ENCODE results near the gene CYBC1.

CYBC1 gene

DNA sequence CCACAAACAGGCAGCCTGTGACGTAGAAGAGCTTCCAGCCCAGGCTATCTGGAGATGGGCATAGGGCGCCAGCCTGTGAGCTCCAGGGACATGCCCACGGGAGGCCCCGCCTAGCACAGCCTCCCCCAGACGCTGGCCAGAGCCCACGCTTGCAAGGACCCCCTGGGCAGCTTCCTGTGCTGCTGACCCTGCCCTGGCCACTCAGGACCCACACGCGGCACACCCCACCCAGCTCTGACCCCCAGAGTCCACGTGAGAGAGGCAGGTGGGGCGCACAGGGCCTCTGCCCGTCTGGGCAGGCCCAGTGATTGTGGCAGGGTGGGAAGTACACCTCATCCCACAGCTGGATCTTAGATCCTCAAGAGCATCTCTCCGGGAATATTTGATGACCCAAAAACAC, 3.9 kb downstream of the CYBC1 start:
- peaks cover 36% of the 10 kb centered on the region for H3K4me1 ChIP-seq (ENCODE audit: control insufficient read depth, low read length)
- H3F3A ChIP-seq (ENCODE audit: control insufficient read depth, insufficient read depth): peaks cover 16% of the 10 kb centered on the region
- H3K4me3 ChIP-seq (ENCODE audit: low read length): no peak overlapping the region
- no peaks in the 10 kb centered on the region for H3K9me2 ChIP-seq (replicated peaks; ENCODE audit: control insufficient read depth, low read length)
- H3K36me3 ChIP-seq (ENCODE audit: control insufficient read depth, low read length): peaks cover 76% of the 10 kb centered on the region
- no peaks in the 10 kb centered on the region for H3K27me3 ChIP-seq (ENCODE audit: control insufficient read depth, low read length)
- H4K20me1 ChIP-seq (ENCODE audit: control insufficient read depth, insufficient read depth, low read depth, low read length): no peaks in the 10 kb centered on the region; the same call in 1 of the 2 replicates
- no peak overlapping the region for H3K27ac ChIP-seq (ENCODE audit: low read depth, low read length)
- peaks cover 40% of the 10 kb centered on the region for H3K79me2 ChIP-seq (ENCODE audit: control insufficient read depth, low read length)
- H3K4me2 ChIP-seq (ENCODE audit: low read length): no peak overlapping the region
- H3K9me3 ChIP-seq (ENCODE audit: control insufficient read depth, insufficient read depth, low read length): peaks cover 3% of the 10 kb centered on the region; the same call in 1 of the 2 replicates
- TF ChIP-seq, protein P1, sequence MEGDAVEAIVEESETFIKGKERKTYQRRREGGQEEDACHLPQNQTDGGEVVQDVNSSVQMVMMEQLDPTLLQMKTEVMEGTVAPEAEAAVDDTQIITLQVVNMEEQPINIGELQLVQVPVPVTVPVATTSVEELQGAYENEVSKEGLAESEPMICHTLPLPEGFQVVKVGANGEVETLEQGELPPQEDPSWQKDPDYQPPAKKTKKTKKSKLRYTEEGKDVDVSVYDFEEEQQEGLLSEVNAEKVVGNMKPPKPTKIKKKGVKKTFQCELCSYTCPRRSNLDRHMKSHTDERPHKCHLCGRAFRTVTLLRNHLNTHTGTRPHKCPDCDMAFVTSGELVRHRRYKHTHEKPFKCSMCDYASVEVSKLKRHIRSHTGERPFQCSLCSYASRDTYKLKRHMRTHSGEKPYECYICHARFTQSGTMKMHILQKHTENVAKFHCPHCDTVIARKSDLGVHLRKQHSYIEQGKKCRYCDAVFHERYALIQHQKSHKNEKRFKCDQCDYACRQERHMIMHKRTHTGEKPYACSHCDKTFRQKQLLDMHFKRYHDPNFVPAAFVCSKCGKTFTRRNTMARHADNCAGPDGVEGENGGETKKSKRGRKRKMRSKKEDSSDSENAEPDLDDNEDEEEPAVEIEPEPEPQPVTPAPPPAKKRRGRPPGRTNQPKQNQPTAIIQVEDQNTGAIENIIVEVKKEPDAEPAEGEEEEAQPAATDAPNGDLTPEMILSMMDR (IDR thresholded peaks at IDR 0.05; ENCODE audit: low read depth, low read length, poor library complexity, severe bottlenecking): no peak
- no peak for TF ChIP-seq EZH2phosphoT487 (IDR thresholded peaks at IDR 0.05; ENCODE audit: borderline replicate concordance, low read length)

DNA sequence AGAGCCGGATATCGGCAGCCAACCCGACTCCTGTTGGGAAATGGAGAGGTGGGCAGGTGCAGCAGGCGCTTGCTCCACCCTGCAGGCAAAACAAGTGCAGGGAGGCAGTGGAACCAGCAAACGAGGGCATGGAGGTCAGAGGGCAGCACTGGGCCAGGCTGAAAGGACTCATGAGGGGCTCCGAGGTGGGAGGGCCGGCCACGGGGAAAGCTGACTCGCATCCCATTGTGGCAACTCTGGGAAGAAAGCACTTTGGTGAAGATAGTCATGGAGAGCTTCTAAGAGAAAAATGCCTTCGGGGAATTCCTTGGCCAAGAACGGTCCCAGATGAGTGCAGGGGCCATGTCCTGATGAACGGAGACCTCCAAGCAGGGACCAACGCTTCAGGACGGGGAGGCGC, 4.4 kb downstream of the CYBC1 start:
- Histone ChIP-seq H3K79me2 (ENCODE audit: control insufficient read depth, low read length) (peaks cover 36% of the 10 kb centered on the region), H3K27ac (ENCODE audit: low read depth, low read length) (no peak overlapping the region), H3K4me1 (ENCODE audit: control insufficient read depth, low read length) (peaks cover 36% of the 10 kb centered on the region), H3K9me2 (replicated peaks; ENCODE audit: control insufficient read depth, low read length) (no peaks in the 10 kb centered on the region), H4K20me1 (ENCODE audit: control insufficient read depth, insufficient read depth, low read depth, low read length) (no peaks in the 10 kb centered on the region; the same call in 1 of the 2 replicates), H3K36me3 (ENCODE audit: control insufficient read depth, low read length) (peaks cover 78% of the 10 kb centered on the region), H3K4me2 (ENCODE audit: low read length) (no peak overlapping the region), H3K4me3 (ENCODE audit: low read length) (no peak overlapping the region), H3F3A (ENCODE audit: control insufficient read depth, insufficient read depth) (peaks cover 18% of the 10 kb centered on the region), H3K9me3 (ENCODE audit: control insufficient read depth, insufficient read depth, low read length) (peaks cover 3% of the 10 kb centered on the region; the same call in 1 of the 2 replicates), H3K27me3 (ENCODE audit: control insufficient read depth, low read length) (no peaks in the 10 kb centered on the region)
- TF ChIP-seq, protein P1 (IDR thresholded peaks at IDR 0.05; ENCODE audit: low read depth, low read length, poor library complexity, severe bottlenecking): no peak
- TF ChIP-seq EZH2phosphoT487 (IDR thresholded peaks at IDR 0.05; ENCODE audit: borderline replicate concordance, low read length): no peak

DNA sequence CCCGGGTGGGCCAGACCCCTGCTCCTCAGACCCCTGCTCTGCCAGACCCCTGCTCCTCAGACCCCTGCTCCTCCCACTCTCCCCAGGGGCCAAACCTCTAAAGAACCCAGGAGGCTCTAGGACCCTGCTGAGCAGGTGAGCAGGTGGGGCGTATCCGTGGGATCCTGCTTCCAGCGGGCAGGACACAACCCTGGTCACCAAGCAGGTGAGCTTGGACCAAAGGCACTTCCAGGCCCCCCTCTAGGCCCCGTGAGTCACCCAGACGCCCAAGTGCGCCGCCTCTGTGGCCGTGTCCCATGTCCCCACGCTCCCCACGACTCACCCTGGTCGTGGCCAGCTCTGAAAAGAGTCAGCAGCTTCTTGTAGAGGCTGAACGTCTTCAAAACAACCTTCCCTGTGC, 5.0 kb downstream of the CYBC1 start:
- Histone ChIP-seq H3K36me3 (ENCODE audit: control insufficient read depth, low read length) (peaks cover 78% of the 10 kb centered on the region), H3K4me3 (ENCODE audit: low read length) (no peak overlapping the region), H3K27ac (ENCODE audit: low read depth, low read length) (no peak overlapping the region), H3K79me2 (ENCODE audit: control insufficient read depth, low read length) (peaks cover 36% of the 10 kb centered on the region), H3K4me1 (ENCODE audit: control insufficient read depth, low read length) (peaks cover 39% of the 10 kb centered on the region), H3F3A (ENCODE audit: control insufficient read depth, insufficient read depth) (peaks cover 18% of the 10 kb centered on the region), H3K27me3 (ENCODE audit: control insufficient read depth, low read length) (no peaks in the 10 kb centered on the region), H3K9me2 (replicated peaks; ENCODE audit: control insufficient read depth, low read length) (no peaks in the 10 kb centered on the region), H3K9me3 (ENCODE audit: control insufficient read depth, insufficient read depth, low read length) (peaks cover 3% of the 10 kb centered on the region; the same call in 1 of the 2 replicates), H4K20me1 (ENCODE audit: control insufficient read depth, insufficient read depth, low read depth, low read length) (no peaks in the 10 kb centered on the region; the same call in 1 of the 2 replicates), H3K4me2 (ENCODE audit: low read length) (no peak overlapping the region)
- TF ChIP-seq, protein P1 (IDR thresholded peaks at IDR 0.05; ENCODE audit: low read depth, low read length, poor library complexity, severe bottlenecking): no peak
- no peak for TF ChIP-seq EZH2phosphoT487 (IDR thresholded peaks at IDR 0.05; ENCODE audit: borderline replicate concordance, low read length)
